ENCODE data around the gene SLC6A19.

The SLC6A19 gene

DNA sequence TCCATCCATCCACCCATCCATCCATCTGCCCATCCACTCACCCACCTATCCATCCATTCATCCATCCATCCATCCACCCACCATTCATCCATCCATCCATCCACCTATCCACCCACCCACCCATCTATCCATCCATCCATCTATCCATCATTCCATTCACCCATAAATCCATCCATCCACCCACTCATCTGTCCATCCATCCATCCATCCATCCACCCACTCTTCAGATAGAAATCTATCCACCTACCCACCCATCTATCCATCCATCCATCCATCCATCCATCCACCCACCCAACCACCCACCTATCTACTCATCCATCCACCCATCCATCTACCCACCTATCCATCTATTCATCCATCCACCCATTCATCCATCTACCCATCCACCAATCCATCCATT lies 35.0 kb upstream of the SLC6A19 start:
- DNase-seq (ENCODE audit: low spot score) = no peak

GRCh38 chr5:1167361-1167727 lies 34.1 kb upstream of the SLC6A19 start:
- DNase-seq (ENCODE audit: low spot score) = no peak

DNA sequence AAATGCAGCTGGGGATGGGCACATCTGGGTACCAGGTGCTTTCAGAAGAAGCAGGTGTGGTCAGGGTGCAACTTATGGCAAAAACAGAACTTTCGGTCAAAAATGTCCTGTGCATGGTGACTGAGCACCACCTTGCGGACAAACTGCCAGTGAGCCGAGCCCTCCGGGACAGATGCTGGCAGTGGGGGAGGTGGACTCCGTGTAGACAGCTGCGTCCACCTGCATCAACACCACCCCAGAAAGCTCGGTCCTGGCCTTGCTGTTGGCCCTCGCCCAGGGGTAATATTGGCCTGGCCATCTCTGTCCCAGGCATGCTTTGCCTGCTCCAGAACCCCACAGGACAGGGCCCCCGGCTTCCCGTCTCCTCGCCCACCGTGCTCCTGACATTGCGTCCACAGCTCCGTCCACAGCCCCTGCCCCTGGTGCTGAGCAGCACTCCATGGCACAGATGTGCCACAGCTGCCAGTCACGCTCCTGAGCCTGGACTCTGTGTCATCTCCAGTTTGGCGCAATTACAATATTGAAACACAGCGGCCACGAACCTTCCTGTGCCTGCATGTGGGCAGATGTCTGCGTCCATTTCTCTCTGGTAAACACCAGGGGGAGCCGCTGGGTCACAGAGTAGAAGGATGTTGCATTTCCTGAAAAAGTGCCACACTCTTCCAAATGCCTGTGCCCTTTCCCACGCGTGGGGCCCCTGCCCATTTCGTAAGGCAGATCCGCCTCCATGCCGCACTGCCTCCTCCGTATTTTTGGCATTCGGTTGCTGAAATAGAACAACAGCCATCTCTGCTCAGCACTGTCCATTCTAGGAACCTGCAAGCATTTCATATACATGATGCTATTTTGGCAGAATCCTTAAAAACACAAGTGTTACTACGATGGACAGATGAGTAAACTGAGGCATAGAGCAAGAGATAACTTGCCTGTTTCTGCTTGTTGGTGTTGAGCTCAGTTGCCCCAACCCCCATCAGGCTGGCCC lies 33.4 kb upstream of the SLC6A19 start:
- peak; percentile 89 for DNase-seq (ENCODE audit: low spot score)

DNA sequence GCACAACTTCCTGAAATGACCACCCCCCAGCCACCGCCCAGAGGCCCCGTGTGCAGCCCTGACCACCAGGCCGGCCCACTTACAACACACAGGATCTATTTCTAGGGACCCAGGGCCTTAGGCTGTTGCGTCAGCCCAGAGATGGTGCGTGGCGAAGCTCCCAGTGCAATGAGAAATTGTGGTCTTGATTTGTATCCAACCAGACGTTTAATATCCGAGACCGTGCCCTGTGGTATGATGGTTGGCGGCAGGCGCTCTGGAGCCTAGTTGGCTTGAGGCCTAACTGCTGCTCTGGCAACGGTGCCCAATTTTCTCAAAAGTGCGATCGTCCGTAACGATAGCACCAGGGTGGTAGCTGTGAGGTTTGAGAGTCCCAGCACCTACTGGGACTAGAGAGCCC lies 32.6 kb upstream of the SLC6A19 start:
- DNase-seq (ENCODE audit: low spot score) = no peak

DNA sequence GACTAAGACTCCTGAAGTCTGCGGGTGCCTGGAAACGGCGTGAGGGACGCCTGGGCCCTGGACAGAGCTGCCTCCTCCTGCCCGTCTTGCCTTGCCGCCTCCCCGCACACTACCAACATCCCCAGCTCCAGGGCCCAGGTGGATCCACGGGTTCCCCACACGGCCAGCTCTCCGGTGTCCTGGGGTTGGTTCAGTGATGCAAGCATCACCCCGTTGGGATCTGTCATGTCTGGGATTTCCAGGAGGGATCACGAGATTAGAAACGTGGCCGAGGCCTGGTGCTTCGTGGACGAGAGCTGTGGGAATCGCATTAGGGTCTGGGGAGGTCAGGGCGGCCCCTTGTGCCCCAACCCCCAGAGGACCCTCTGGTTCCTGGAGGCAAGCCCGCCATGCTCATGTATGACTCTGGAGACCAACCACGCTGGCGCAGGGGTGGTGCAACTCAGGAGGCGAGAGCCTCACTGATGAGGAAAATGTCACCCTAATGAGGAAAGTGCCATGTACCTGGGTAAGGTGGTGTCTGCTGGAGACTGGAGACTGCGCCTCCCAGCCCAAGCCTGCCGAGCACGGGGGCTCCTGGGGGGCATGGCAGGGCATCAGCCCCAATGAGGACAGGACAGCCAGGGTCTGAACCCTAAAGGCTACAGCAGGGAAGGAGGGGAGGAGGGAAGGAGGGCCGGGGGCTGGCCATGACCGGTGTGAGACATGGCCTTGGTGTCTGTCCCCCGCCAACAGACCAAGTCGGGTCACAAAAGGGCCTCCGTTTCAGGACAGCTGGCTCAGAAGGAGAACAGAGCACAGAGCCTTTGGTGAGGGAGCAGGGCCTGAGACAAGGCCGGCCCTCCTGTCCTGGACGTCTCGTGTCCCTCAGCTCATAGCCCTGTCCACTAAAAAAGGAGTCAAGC lies 31.9 kb upstream of the SLC6A19 start:
- no peak for DNase-seq (ENCODE audit: low spot score)

DNA sequence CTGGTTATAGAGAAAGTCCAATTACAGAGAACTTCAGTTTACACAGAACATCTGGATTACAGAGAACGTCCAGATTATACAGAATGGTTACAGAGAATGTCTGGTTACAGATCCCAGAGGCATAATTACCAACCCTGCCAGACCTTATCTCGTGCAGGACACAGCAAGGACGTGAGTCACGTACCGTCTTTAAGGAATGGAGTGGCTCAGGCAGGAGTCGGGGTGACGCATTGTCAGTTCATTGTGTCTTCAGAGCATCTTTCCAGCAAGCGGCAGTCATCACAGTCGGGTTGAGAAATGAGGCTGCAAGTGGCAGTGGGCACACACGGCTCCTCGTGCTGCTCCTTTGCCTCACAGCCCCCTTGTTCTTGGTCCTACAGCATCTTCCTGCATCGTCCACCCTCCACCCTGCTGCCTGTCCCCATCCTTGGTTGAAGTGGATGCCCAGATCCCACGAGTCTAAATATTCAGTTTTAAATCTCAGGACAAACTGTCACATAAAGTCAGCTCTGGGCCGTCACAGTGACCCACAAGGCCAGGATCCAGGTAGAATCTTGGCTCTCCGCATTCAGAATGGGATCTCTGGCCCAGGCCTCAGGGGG lies 30.0 kb upstream of the SLC6A19 start:
- no peak for DNase-seq (ENCODE audit: low spot score)

DNA sequence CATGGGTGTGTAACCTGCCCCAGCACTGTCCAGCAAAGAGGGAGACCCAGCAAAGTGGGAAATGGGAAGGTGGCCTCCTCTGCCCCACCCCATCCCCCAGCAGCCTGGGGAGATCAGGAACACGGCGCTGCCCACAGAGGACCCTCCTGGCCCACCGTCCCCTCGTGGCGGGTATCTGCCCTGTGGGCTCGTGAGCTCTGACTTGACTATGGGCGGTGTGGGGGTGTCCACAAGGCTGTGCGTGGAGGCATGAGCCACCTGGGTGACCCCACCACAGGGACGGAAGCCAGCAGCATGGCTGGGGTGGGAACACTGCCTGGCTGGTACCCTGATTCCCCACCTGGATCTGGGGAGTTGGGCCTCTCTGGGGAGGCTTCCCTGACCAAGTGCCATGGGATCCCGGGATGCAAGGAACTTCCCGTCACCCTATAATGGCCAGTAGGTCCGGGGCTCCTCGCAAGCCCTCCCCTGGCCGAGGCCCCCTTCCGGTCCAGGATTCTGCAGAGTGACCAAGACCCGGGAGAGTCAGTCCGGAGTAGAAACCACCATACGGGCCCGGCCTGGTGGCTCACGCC lies 29.3 kb upstream of the SLC6A19 start:
- no peak for DNase-seq (ENCODE audit: low spot score)

- no peak for DNase-seq (ENCODE audit: low spot score)
Observed at GRCh38 chr5:1172670-1173404, 28.6 kb upstream of the SLC6A19 start.

DNA sequence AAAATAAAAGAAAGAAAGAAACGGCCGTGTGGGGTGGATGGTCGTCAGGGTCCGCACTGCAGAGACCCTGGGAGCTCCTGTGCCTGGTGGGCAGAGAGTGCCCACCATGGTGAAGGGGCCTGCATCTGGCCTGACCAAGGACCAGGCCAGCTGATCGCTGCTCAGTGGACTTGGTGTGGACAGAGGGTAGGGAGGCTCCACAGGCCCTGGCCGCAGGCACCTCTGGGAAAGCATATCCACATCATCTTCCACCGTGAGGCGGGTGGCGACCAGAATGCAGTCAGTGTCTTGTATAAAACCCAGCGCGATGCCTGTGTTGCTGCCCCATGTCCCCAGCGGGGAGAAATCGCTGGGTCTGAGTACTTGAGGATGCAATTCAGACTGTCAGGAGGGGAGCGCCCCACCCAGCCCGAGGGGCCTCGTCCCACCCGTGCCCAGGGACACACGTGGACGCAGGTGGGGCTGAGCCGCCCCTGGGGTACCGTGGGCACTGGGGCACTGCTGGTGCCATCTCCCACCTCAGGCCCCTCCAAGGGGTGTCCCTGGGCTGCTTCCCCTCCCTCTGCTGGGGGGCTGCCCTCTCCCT lies 27.8 kb upstream of the SLC6A19 start:
- no peak for DNase-seq (ENCODE audit: low spot score)

- peak; percentile 54 for DNase-seq (ENCODE audit: low spot score)
Observed at GRCh38 chr5:1174122-1174936, 27.1 kb upstream of the SLC6A19 start.

DNA sequence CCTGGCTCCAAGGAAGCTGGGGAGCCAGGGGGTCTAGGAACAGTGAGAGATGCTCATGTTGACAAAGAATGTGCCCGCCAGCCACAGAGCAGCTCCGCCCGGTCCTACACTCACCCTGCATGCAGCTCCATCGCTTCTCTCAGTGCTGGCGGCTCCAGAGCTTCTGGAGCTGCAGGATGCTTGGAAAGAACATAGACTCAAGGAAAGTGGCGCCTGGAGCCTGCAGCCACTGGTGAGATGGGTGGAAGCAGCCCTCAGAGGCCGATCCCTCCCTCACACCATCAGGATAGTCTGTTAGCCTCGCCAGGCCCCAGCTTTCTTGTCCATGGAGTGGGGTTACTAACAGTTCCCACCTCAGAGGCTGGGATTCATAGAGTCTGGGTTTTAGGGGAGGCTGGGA lies 26.4 kb upstream of the SLC6A19 start:
- DNase-seq (ENCODE audit: low spot score) = no peak

- DNase-seq (ENCODE audit: low spot score) = no peak
Observed at GRCh38 chr5:1175801-1176472, 25.5 kb upstream of the SLC6A19 start.

- DNase-seq (ENCODE audit: low spot score) = no peak
Observed at GRCh38 chr5:1176473-1177391, 24.7 kb upstream of the SLC6A19 start.

DNA sequence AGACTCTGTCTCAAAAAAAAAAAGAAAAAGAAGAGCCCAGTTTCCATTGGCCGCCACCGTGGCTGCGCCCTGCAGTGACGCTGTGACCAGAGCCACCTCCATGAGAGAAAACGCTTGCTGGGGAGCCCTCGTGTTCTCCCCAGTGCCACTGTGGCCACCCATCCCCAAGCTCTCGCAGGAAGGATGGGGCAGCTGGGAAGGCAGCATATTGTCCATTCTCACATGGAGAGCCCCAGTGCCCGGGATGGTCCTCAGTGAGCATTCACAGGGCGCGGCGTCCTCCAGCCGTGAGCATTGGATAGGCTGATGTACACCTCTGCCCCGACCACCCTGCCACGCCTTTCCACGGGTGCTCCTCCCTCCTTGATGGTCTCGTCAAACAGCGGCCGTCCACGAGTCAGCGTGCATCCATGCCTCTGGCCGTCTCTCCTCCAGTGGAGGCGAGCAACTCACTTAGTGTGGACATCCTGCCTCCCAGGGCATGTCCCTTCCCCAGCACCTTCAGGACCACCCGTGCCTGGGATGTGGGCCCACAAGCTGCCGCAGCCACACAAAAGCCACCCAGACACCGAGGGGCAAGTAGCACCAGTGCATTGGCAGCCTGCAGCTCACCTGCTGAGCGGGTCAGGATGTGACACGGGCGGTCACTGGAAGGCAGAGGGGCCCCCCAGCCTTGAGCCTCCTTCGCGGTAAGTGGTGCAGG lies 23.4 kb upstream of the SLC6A19 start:
- no peak for DNase-seq (ENCODE audit: low spot score)

GRCh38 chr5:1178529-1179382 lies 22.6 kb upstream of the SLC6A19 start:
- DNase-seq (ENCODE audit: low spot score) = no peak

DNA sequence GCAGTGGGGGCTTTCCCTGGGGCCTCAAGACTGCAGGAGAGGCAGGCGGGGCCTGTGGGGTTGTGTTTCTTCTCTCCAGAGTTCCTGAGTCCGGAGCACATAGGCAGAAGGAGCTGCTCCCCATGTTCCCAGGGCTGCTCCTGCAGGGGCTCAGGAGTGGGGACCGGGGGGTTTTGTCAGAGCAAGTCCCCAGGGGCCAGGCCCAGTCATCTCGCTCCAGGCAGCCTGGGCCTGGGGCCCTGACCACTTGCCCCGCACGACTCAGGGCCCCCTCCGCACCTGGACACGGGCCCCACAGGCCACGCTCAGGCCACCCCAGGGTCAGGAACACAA lies 22.0 kb upstream of the SLC6A19 start:
- DNase-seq (ENCODE audit: low spot score) = no peak

DNA sequence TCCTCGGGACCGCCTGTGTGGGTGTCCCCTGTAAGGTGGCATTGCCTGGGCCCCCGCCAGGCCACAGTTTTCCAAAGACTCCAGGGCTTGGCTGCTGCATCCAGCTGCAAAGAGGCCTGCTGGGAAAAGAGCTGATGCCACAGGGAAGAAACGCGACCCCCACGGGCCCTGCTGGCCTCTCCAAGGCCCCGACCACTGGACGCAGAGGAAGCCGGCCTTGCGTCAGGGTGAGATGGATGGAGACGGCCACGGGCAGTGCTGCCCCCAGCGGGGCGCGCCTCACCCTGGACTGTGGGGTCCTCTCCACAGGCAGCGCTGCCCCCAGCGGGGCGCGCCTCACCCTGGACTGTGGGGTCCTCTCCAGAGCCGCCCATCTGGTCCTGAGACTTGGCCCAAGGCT lies 21.3 kb upstream of the SLC6A19 start:
- DNase-seq (ENCODE audit: low spot score) = no peak

Data from Ammon's horn (tissue), 1 donor.